Keratinocyte (primary cell): ENCODE measurements around the gene APCDD1. TPM values are rescaled to one million over a fixed set of nuclear protein-coding genes. Genes with fewer than 3 reads are reported as not detected.

Experiments
- DNase-seq: peaks from one replicate; pipeline ENCODE4 v3.0.0-alpha.2; 2011; ENCODE audit warnings: low read depth, missing footprints, low spot score
- FAIRE-seq: peaks from 2 replicates; lab custom pipeline; 2011; peaks lifted over from hg19 to GRCh38; lab: Jason Lieb, UNC
- H2AFZ ChIP-seq: 2 replicates; pipeline ENCODE4 v1.6.0; 2012; ENCODE audit warnings: low read length, control low read depth, inconsistent platforms; ENCODE audit not compliant: control insufficient read depth
- H3K27ac ChIP-seq: 2 replicates; pipeline ENCODE4 v1.5.1; 2011; ENCODE audit warnings: low read length; ENCODE audit not compliant: control insufficient read depth, insufficient read depth
- H3K27me3 ChIP-seq: 3 replicates; pipeline ENCODE4 v1.6.0; 2011; ENCODE audit warnings: low read length; ENCODE audit not compliant: control insufficient read depth, insufficient read depth; ENCODE audit errors: extremely low read depth
- H3K36me3 ChIP-seq, 2 experiments: 2 replicates in 1 of 2; 3 replicates in 1 of 2; pipeline ENCODE4 v1.5.1; 2011; ENCODE audit warnings: low read length in 2 of 2, mild to moderate bottlenecking in 1 of 2; ENCODE audit not compliant: control insufficient read depth in 2 of 2, insufficient read depth in 2 of 2; ENCODE audit errors: extremely low read depth in 1 of 2
- H3K4me1 ChIP-seq: 3 replicates; pipeline ENCODE4 v1.5.1; 2011; ENCODE audit warnings: low read length; ENCODE audit not compliant: control insufficient read depth, insufficient read depth; ENCODE audit errors: extremely low read depth
- H3K4me2 ChIP-seq: 3 replicates; pipeline ENCODE4 v1.6.0; 2011; ENCODE audit warnings: low read depth, low read length; ENCODE audit not compliant: control insufficient read depth, insufficient read depth; ENCODE audit errors: extremely low read depth
- H3K4me3 ChIP-seq, 3 experiments: fragments of 200-600 bp in 1 of 3; sonication (generic) in 1 of 3; 2 replicates in 2 of 3; 3 replicates in 1 of 3; pipeline ENCODE4 v1.5.1; 2011 to 2016; ENCODE audit warnings: low read length in 3 of 3, mild to moderate bottlenecking in 3 of 3, control low read depth in 2 of 3, inconsistent platforms in 1 of 3, low read depth in 1 of 3, mixed read lengths in 1 of 3, mixed run types in 1 of 3, moderate library complexity in 1 of 3; ENCODE audit not compliant: control insufficient read depth in 2 of 3, insufficient read depth in 2 of 3; ENCODE audit errors: extremely low read depth in 1 of 3
- H3K79me2 ChIP-seq: 2 replicates; pipeline ENCODE4 v1.6.0; 2012; ENCODE audit warnings: low read length; ENCODE audit not compliant: control insufficient read depth, insufficient read depth
- H3K9ac ChIP-seq: 3 replicates; pipeline ENCODE4 v1.6.0; 2011; ENCODE audit warnings: low read length; ENCODE audit not compliant: control insufficient read depth, insufficient read depth; ENCODE audit errors: extremely low read depth
- H3K9me1 ChIP-seq: 3 replicates; pipeline ENCODE4 v1.6.0; 2011; ENCODE audit warnings: low read length; ENCODE audit not compliant: control insufficient read depth, insufficient read depth; ENCODE audit errors: extremely low read depth
- H3K9me3 ChIP-seq: 2 replicates; pipeline ENCODE4 v1.5.1; 2012; ENCODE audit warnings: low read depth, low read length; ENCODE audit not compliant: control insufficient read depth
- H4K20me1 ChIP-seq: 3 replicates; pipeline ENCODE4 v1.6.0; 2011; ENCODE audit warnings: low read length; ENCODE audit not compliant: control insufficient read depth, insufficient read depth; ENCODE audit errors: extremely low read depth
- EZH2 ChIP-seq: IDR thresholded peaks from one replicate; pipeline ENCODE4 v1.6.1; 2012; ENCODE audit warnings: inconsistent platforms, mild to moderate bottlenecking, low read length, moderate library complexity
- dilution Hi-C: fragments of 300-500 bp; cut with MboI; formaldehyde crosslinking; loops from one replicate; pipeline ENCODE4 v1.7.0; 2020; ENCODE audit warnings: low sequenced_read_pairs; ENCODE audit not compliant: extremely low pct_ligation_motif_present
- polyA plus RNA-seq, 5 experiments: library from polyadenylated mRNA; depleted of rRNA in 3 of 5; stranded (reverse) in 3 of 5; stranded (forward) in 1 of 5; unstranded in 1 of 5; fragments of >200 nt; gene quantifications; 1 replicate in 1 of 5; 2 replicates in 3 of 5; 3 replicates in 1 of 5; pipeline versions ENCODE4 v1.2.1 to v1.2.3, GENCODE V29; 2011 to 2012; ENCODE audit warnings: missing spikeins in 2 of 5, low read depth in 1 of 5, low replicate concordance in 1 of 5
- TF ChIP-seq, protein P1 (sequence below), 3 experiments: IDR thresholded peaks in 1 of 3; conservative IDR thresholded peaks in 1 of 3; optimal IDR thresholded peaks in 1 of 3; 2 replicates in 2 of 3; 3 replicates in 1 of 3; pipeline versions ENCODE3 to v1.5.1; 2011; ENCODE audit warnings: low read length in 3 of 3, mild to moderate bottlenecking in 3 of 3, moderate library complexity in 2 of 3, control low read depth in 1 of 3, inconsistent platforms in 1 of 3; ENCODE audit not compliant: insufficient read depth in 2 of 3; ENCODE audit errors: extremely low read depth in 1 of 3

APCDD1 gene
- polyA plus RNA-seq, 1 donor (not counting 4 experiments of a cell fraction or from before 2014, with no cell fraction given): 8.5 TPM

GRCh38 chr18:10521566-10521965 lies 67.1 kb downstream of the APCDD1 start:
- Histone ChIP-seq H2AFZ (no peak overlapping the region), H3K79me2 (peaks cover 7% of the 10 kb centered on the region), H3K9me3 (no peaks in the 10 kb centered on the region), H4K20me1 (no peaks in the 10 kb centered on the region), H3K27ac (no peak overlapping the region), H3K9me1 (no peaks in the 10 kb centered on the region), H3K4me3 (no peak overlapping the region), H3K9ac (no peak overlapping the region), H3K4me2 (no peak overlapping the region), H3K27me3 (no peaks in the 10 kb centered on the region), H3K36me3 (no peaks in the 10 kb centered on the region), H3K4me1 (peaks cover 19% of the 10 kb centered on the region)
- TF ChIP-seq EZH2: no peak
- dilution Hi-C loops: no loop called here
- DNase-seq: no peak
- FAIRE-seq: no peak

- FAIRE-seq (no peak), DNase-seq (no peak)
- no peak overlapping the region for H3K4me3 ChIP-seq
- H3K9me1 ChIP-seq: no peaks in the 10 kb centered on the region
- H3K27ac ChIP-seq: no peak overlapping the region
- H3K36me3 ChIP-seq: no peaks in the 10 kb centered on the region
- H3K9ac ChIP-seq: no peak overlapping the region
- H3K27me3 ChIP-seq: no peaks in the 10 kb centered on the region
- peaks cover 24% of the 10 kb centered on the region for H3K4me1 ChIP-seq
- TF ChIP-seq, protein P1, sequence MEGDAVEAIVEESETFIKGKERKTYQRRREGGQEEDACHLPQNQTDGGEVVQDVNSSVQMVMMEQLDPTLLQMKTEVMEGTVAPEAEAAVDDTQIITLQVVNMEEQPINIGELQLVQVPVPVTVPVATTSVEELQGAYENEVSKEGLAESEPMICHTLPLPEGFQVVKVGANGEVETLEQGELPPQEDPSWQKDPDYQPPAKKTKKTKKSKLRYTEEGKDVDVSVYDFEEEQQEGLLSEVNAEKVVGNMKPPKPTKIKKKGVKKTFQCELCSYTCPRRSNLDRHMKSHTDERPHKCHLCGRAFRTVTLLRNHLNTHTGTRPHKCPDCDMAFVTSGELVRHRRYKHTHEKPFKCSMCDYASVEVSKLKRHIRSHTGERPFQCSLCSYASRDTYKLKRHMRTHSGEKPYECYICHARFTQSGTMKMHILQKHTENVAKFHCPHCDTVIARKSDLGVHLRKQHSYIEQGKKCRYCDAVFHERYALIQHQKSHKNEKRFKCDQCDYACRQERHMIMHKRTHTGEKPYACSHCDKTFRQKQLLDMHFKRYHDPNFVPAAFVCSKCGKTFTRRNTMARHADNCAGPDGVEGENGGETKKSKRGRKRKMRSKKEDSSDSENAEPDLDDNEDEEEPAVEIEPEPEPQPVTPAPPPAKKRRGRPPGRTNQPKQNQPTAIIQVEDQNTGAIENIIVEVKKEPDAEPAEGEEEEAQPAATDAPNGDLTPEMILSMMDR (optimal IDR thresholded peaks at IDR 0.05 in 1 of 3, IDR thresholded peaks at IDR 0.05 in 1 of 3, conservative IDR thresholded peaks at IDR 0.05 in 1 of 3; ENCODE audit: extremely low read depth in 1 of 3, insufficient read depth in 2 of 3, low read length in 3 of 3): no peak
- no peak for TF ChIP-seq EZH2
- no peaks in the 10 kb centered on the region for H3K9me3 ChIP-seq
- peaks cover 15% of the 10 kb centered on the region for H3K79me2 ChIP-seq
- no peak overlapping the region for H3K4me2 ChIP-seq
- no peaks in the 10 kb centered on the region for H4K20me1 ChIP-seq
- H2AFZ ChIP-seq: no peak overlapping the region
- dilution Hi-C loops: no loop called here
These were observed 68.1 kb downstream of the APCDD1 start for GRCh38 chr18:10522574-10522973.

DNA sequence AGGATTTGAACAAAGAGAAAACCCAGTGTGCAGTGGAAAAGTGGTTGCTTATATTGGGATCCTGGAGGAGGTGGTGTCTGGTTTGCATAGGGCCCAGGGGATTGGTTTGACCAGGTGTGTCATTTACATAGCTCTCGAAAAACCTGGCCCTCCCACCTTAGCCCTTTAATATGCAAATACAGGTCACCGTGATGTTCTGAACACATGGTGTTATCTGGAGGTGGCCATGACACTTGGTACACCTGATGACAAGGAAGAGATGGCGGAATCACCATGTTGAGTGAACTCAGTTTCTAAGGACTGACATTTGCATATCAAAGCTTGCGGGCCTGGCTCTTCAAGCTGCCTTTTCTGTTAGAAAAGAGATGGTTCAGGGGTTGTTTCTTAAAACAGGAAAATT lies 69.1 kb downstream of the APCDD1 start:
- Histone ChIP-seq H4K20me1 (no peaks in the 10 kb centered on the region), H2AFZ (no peak overlapping the region), H3K27me3 (no peaks in the 10 kb centered on the region), H3K4me1 (peaks cover 30% of the 10 kb centered on the region), H3K4me3 (no peak overlapping the region), H3K27ac (no peak overlapping the region), H3K4me2 (no peak overlapping the region), H3K79me2 (peaks cover 24% of the 10 kb centered on the region), H3K9me3 (no peaks in the 10 kb centered on the region), H3K36me3 (no peaks in the 10 kb centered on the region), H3K9ac (no peak overlapping the region), H3K9me1 (peaks cover 5% of the 10 kb centered on the region)
- dilution Hi-C loops: no loop called here
- DNase-seq (no peak), FAIRE-seq (no peak)
- TF ChIP-seq EZH2: no peak
- TF ChIP-seq, protein P1 (optimal IDR thresholded peaks at IDR 0.05 in 1 of 3, IDR thresholded peaks at IDR 0.05 in 1 of 3, conservative IDR thresholded peaks at IDR 0.05 in 1 of 3; ENCODE audit: extremely low read depth in 1 of 3, insufficient read depth in 2 of 3, low read length in 3 of 3): no peak
